Erythroblast (primary cell): ENCODE data around the gene WDFY1.

Source experiments
- GATA1 ChIP-seq: IDR thresholded peaks from 2 replicates; pipeline ENCODE4 v1.6.1; 2011; ENCODE audit warnings: low read depth, mild to moderate bottlenecking, control low read depth, low read length, moderate library complexity
- POLR2A ChIP-seq: IDR thresholded peaks from 2 replicates; pipeline ENCODE4 v1.6.1; 2011; ENCODE audit warnings: mild to moderate bottlenecking, low read length

DNA sequence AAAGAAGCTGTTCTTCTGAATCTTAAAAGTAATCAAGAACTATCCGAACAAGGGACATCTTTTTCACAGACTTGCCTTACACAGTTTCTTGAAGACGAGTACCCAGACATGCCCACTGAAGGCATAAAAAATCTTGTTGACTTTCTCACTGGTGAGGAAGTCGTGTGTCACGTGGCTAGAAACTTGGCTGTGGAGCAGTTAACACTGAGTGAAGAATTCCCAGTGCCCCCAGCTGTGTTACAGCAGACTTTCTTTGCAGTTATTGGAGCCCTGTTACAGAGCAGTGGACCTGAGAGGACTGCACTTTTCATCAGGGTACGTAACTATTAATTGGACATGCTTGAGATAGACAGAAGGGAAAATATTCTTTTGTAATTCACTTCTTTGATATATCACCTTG lies 14.6 kb upstream of the WDFY1 start:
- TF ChIP-seq POLR2A (no peak), GATA1 (no peak)
